Epithelial cell of esophagus (primary cell): Measurements from ENCODE around the gene MCM8.
"Not testable (repeated sequence)": the region's sequence is repeated elsewhere in the genome, so short reads cannot be mapped to it uniquely, and the experiment has no call there.

Experiments
- DNase-seq: peaks from one replicate; pipeline ENCODE4 v3.0.0; 2010; ENCODE audit warnings: low read depth
- H3K4me3 ChIP-seq: 2 replicates; pipeline ENCODE4 v1.5.1; 2011; ENCODE audit warnings: mild to moderate bottlenecking, low read length, control low read depth
- TF ChIP-seq, protein P1 (sequence below): IDR thresholded peaks from 2 replicates; pipeline ENCODE4 v1.5.1; 2011; ENCODE audit warnings: low read depth, mild to moderate bottlenecking, low read length, control low read depth, inconsistent platforms; ENCODE audit not compliant: insufficient read depth; ENCODE audit errors: missing control alignments

MCM8 gene

DNA sequence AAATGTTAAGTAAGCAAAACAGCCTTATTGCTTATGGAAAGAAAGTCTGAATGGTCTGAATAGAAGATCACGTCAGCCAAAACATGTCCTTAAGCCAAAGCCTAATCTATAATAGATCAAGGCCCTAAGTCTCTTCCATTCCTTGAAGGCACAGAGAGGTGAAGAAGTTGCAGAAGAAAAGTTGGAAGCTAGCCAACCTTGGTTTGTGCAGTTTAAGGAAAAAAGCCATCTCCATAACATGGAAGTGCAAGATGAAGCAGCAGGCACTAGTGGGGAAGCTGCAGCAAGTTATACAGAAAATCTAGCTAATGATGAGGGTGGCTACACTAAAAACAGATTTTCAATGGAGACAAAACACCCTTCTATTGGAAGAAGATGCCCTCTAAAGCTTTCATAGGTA, 74.3 kb downstream of the MCM8 start:
- no peak for DNase-seq
- H3K4me3 ChIP-seq = no peak overlapping the region
- TF ChIP-seq, protein P1, sequence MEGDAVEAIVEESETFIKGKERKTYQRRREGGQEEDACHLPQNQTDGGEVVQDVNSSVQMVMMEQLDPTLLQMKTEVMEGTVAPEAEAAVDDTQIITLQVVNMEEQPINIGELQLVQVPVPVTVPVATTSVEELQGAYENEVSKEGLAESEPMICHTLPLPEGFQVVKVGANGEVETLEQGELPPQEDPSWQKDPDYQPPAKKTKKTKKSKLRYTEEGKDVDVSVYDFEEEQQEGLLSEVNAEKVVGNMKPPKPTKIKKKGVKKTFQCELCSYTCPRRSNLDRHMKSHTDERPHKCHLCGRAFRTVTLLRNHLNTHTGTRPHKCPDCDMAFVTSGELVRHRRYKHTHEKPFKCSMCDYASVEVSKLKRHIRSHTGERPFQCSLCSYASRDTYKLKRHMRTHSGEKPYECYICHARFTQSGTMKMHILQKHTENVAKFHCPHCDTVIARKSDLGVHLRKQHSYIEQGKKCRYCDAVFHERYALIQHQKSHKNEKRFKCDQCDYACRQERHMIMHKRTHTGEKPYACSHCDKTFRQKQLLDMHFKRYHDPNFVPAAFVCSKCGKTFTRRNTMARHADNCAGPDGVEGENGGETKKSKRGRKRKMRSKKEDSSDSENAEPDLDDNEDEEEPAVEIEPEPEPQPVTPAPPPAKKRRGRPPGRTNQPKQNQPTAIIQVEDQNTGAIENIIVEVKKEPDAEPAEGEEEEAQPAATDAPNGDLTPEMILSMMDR = no peak

DNA sequence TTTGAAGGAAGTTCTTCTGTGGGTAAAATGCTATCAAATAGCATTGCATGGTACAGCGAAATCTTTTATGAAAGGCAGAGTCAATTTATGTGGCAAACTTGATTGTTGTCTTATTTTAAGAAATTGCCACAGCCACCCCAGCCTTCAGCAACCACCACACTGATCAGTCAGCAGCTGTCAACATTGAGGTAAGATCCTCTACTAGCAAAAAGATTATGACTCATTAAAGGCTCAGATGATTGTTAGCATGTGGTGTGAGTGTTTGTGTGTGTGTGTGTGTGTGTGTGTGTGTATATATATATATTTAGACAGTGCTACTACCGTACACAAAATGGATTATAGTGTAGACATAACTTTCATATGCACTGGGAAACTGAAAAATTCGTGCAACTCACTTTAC, 75.6 kb downstream of the MCM8 start:
- DNase-seq = peak; percentile 64
- H3K4me3 ChIP-seq = no peak overlapping the region
- TF ChIP-seq, protein P1 = no peak

DNA sequence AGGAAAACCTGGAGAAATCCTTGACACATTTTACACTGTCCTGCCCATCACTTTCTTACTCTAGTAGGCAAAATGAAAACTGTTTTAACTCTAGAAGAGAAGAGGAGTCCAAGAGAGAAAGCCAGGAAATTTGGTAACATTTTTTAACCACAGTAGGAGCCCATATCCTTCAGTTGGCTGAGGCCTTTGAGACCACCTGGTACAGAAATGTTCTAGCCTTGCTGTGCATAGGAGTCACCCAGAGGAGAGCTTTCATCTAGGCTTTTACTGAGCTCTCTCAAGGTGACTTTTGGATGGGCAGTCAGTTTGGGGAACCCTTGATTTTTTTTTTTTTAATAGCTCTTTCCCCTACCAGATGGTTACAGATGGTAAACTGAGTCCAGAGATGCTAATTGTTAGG, 78.4 kb downstream of the MCM8 start:
- H3K4me3 ChIP-seq = no peak overlapping the region
- DNase-seq = no peak
- TF ChIP-seq, protein P1 = no peak

DNA sequence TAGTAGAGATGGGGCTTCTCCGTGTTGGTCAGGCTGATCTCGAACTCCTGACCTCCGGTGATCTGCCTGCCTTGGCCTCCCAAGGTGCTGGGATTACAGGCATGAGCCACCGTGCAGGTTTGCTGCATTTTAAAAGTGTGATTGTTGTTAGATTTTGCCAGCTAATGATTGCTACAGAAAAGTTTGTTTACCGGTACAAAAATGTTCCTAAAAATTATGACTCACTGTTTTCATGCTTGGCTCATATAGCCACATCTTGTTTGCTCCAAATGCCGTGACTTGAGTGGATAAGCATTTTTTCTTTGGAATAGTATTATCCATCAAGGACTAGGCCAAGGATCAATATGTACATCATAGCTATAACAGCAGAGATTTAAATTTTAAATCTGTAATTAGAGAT, 79.1 kb downstream of the MCM8 start:
- TF ChIP-seq, protein P1 = no peak
- peak; percentile 24 for DNase-seq
- no peak overlapping the region for H3K4me3 ChIP-seq

DNA sequence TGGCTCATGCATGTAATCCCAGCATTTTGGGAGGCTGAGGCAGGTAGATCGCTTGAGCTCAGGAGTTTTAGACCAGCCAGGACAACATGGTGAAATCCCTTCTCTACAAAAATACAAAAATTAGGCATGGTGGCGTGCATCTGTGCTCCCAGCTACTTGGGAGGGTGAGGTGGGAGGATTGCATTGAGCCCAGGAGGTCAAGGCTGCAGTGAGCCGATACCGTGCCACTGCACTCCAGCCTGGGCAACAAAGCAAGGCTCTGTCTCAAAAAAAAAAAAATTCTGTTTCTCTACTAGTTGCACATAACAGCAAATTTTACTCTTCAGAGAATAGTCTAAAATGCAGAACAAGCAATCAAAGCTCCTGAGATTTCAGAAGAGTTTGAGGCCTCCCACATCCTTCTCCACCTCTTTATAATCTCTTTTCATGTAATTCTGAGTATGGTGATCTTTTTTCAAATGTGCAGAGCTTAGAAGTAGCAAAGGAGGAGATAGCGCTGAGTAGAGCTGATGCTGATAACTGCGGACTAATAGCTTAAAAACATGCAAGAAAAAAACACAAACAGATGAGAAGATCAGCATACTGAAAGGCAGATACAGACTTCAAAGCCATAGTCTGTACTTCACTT, 80.1 kb downstream of the MCM8 start:
- TF ChIP-seq, protein P1 = no peak
- DNase-seq = no peak
- H3K4me3 ChIP-seq = no peak overlapping the region

DNA sequence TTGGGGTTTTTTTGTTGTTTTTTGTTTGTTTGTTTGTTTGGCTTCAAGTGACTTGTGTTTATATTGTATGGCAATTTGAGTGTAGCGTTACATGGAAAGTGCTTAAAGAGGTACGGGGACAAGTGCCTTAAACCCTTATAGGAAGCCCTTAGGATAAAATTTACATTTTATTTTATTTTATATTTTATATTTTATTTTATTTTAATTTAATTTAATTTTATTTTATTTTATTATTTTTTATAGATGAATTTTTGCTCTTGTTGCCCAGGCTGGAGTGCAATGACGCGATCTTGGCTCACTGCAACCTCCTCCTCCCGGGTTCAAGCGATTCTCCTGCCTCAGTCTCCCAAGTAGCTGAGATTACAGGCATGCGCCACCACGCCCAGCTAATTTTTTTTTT, 82.5 kb downstream of the MCM8 start:
- not testable (repeated sequence) for DNase-seq, H3K4me3 ChIP-seq

DNA sequence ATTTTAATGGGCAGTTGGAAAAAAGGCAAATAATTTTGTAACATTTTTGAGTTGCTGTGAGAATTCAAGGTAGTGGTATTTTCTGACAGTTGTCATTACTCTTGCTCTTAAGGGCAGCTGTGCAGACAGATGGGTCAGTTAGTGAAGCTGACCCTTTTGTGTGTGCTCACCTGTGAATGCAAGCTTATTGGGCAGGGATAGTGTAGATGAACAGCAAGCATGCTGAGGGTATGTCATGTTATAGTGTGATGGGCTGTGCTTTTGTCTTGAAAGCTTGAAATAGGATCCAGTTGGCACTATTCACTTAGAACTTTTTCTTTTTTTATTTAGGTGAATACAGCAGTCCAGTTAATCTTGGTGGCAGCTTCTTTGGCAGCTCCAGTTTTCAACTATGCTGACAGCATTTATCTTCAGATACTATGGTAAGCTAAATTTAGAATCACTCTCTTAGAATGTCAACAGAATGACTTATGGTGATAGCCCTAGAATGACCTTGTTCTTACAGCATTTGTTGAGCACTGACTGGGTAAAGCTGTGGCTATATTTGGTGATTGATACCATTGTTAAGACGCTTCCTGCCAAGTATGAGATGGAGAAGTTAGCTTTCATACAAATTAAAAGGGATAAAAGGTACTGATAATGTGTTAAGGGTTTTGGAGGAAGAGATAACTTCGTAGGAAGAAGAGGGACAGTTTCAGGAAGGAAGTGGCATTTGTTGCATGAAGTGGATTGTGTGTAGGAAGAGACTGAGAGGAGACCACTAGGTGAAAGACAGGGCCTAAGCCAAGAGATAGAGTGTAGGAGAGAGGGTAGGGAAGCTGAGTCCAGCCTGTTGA, 83.9 kb downstream of the MCM8 start:
- DNase-seq = no peak
- TF ChIP-seq, protein P1 = no peak
- no peak overlapping the region for H3K4me3 ChIP-seq
